Lower leg skin (tissue), 3 donors: Measurements from ENCODE around the gene CIAO2B.

Experiments used
- POLR2A ChIP-seq, 2 donors: fragments of 450-650 bp; IDR thresholded peaks; one replicate each; pipeline ENCODE4 v1.6.1; 2016 to 2017; ENCODE audit warnings: antibody characterized with exemption in 2 of 2, mild to moderate bottlenecking in 1 of 2, moderate library complexity in 1 of 2
- TF ChIP-seq, protein P1 (sequence below), 3 donors: fragments of 450-650 bp; IDR thresholded peaks; one replicate each; pipeline ENCODE4 v1.5.1; 2016; ENCODE audit warnings: antibody characterized with exemption in 3 of 3, mild to moderate bottlenecking in 3 of 3, moderate library complexity in 2 of 3

DNA sequence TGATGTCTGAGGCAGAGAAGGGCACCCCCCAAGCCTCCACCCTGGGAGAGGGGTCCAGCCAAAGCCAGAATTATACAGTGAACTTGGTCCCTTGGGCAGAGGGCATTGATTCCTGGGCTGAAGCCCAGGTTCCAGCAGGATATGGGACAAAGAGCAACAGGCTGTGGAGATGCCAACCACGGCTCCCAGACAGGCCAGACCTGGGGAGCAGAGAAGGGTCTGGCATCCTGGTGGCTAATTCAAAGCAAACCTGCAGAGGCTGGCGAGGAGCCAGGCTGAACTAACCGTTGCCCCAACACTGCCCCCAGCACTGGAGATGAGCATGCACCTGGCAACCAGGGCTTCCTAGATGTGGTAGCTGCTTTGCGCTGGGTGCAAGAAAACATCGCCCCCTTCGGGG, 29.8 kb upstream of the CIAO2B start:
- TF ChIP-seq, protein P1, sequence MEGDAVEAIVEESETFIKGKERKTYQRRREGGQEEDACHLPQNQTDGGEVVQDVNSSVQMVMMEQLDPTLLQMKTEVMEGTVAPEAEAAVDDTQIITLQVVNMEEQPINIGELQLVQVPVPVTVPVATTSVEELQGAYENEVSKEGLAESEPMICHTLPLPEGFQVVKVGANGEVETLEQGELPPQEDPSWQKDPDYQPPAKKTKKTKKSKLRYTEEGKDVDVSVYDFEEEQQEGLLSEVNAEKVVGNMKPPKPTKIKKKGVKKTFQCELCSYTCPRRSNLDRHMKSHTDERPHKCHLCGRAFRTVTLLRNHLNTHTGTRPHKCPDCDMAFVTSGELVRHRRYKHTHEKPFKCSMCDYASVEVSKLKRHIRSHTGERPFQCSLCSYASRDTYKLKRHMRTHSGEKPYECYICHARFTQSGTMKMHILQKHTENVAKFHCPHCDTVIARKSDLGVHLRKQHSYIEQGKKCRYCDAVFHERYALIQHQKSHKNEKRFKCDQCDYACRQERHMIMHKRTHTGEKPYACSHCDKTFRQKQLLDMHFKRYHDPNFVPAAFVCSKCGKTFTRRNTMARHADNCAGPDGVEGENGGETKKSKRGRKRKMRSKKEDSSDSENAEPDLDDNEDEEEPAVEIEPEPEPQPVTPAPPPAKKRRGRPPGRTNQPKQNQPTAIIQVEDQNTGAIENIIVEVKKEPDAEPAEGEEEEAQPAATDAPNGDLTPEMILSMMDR (IDR thresholded peaks at IDR 0.05): no peak
- TF ChIP-seq POLR2A (IDR thresholded peaks at IDR 0.05): no peak
